KMS-11 (cell line): ENCODE results near the gene OR5L2.
"Not testable (repeated sequence)": the region's sequence is repeated elsewhere in the genome, so short reads cannot be mapped to it uniquely, and the experiment has no call there.

Source experiments
- H2AFZ ChIP-seq: fragments of 200-600 bp; sonication (generic); 2 replicates; pipeline ENCODE4 v1.6.1; 2016; ENCODE audit warnings: antibody characterized with exemption, mixed run types, low read depth
- H3K27ac ChIP-seq: fragments of 200-600 bp; sonication (generic); 2 replicates; pipeline ENCODE4 v1.6.1; 2016; ENCODE audit warnings: mild to moderate bottlenecking, mixed run types
- H3K27me3 ChIP-seq: fragments of 200-600 bp; sonication (generic); 2 replicates; pipeline ENCODE4 v1.6.1; 2017; ENCODE audit warnings: mild to moderate bottlenecking, low read depth, mixed run types, moderate library complexity; ENCODE audit not compliant: insufficient read depth
- H3K36me3 ChIP-seq: fragments of 200-600 bp; sonication (generic); 2 replicates; pipeline ENCODE4 v1.6.1; 2017; ENCODE audit warnings: mild to moderate bottlenecking, mixed run types; ENCODE audit not compliant: insufficient read depth
- H3K4me1 ChIP-seq: fragments of 200-600 bp; sonication (generic); 2 replicates; pipeline ENCODE4 v1.6.1; 2016; ENCODE audit warnings: mild to moderate bottlenecking, low read depth, mixed run types; ENCODE audit not compliant: poor library complexity, severe bottlenecking
- H3K4me2 ChIP-seq: fragments of 200-600 bp; sonication (generic); 2 replicates; pipeline ENCODE4 v1.7.0; 2016; ENCODE audit warnings: mild to moderate bottlenecking, mixed run types
- H3K4me3 ChIP-seq: fragments of 200-600 bp; sonication (generic); IDR thresholded peaks from 2 replicates; pipeline ENCODE4 v1.6.1; 2017; ENCODE audit warnings: low read depth, low read length, mixed read lengths; ENCODE audit not compliant: insufficient read depth
- H3K79me2 ChIP-seq: fragments of 200-600 bp; sonication (generic); 2 replicates; pipeline ENCODE4 v1.6.1; 2016; ENCODE audit warnings: low read depth, mixed run types; ENCODE audit not compliant: insufficient read depth
- H3K9ac ChIP-seq: fragments of 200-600 bp; sonication (generic); 2 replicates; pipeline ENCODE4 v1.6.1; 2016; ENCODE audit warnings: mild to moderate bottlenecking, mixed run types
- H4K20me1 ChIP-seq: fragments of 200-600 bp; sonication (generic); 2 replicates; pipeline ENCODE4 v1.6.1; 2016; ENCODE audit warnings: mild to moderate bottlenecking, mixed run types; ENCODE audit not compliant: insufficient read depth
- TF ChIP-seq, protein P1 (sequence below): fragments of 200-600 bp; sonication (generic); conservative IDR thresholded peaks from 2 replicates; pipeline ENCODE4 v1.6.1; 2017; ENCODE audit warnings: low read depth, mild to moderate bottlenecking, antibody characterized with exemption, low read length, moderate library complexity, mixed read lengths

OR5L2 gene

DNA sequence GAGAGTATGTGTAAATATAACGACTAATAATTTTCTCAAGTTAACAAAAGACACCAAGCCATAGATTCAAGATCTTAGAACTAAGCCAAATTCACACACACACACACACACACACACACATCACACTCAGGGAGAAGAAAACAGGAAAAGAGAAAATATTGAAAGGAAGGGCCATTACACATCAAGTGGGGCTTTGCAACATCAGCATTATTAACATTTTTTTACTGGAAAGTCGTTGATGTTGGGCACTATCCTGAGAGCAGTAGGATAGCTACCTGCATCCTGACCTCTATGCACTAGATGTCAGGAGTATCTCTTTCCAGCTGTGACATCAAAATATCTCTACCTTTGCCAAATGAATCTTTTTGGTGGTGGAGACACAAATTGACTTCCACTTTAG is 20.4 kb downstream of the OR5L2 start:
- TF ChIP-seq, protein P1, sequence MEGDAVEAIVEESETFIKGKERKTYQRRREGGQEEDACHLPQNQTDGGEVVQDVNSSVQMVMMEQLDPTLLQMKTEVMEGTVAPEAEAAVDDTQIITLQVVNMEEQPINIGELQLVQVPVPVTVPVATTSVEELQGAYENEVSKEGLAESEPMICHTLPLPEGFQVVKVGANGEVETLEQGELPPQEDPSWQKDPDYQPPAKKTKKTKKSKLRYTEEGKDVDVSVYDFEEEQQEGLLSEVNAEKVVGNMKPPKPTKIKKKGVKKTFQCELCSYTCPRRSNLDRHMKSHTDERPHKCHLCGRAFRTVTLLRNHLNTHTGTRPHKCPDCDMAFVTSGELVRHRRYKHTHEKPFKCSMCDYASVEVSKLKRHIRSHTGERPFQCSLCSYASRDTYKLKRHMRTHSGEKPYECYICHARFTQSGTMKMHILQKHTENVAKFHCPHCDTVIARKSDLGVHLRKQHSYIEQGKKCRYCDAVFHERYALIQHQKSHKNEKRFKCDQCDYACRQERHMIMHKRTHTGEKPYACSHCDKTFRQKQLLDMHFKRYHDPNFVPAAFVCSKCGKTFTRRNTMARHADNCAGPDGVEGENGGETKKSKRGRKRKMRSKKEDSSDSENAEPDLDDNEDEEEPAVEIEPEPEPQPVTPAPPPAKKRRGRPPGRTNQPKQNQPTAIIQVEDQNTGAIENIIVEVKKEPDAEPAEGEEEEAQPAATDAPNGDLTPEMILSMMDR = no peak
- Histone ChIP-seq H3K27me3 (no peaks in the 10 kb centered on the region), H3K4me2 (no peak overlapping the region), H2AFZ (no peak overlapping the region), H3K4me1 (no peaks in the 10 kb centered on the region), H3K36me3 (no peaks in the 10 kb centered on the region), H3K79me2 (no peaks in the 10 kb centered on the region), H3K4me3 (no peak overlapping the region), H4K20me1 (no peaks in the 10 kb centered on the region), H3K27ac (no peak overlapping the region), H3K9ac (no peak overlapping the region)

DNA sequence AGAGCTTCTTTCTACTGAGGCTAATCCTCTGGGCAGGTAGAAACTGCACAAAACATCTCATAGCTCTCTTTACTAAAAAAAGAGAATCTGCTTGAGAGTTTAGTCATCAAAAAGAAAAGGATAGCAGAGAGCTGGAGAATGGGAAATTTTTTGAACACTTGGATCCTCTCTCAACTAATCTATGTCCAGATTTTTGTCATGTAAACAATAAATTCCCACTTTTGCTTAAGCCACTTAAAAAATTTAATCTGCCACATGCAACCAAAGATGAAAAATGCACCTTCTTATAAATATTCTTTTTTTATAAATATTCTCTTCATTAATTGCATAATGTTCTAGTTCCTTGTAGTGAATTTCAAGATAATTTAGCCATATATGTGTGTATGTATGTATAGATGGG is 22.0 kb downstream of the OR5L2 start:
- Histone ChIP-seq H3K27me3 (no peaks in the 10 kb centered on the region), H2AFZ (no peak overlapping the region), H3K4me2 (no peak overlapping the region), H3K9ac (no peak overlapping the region), H3K4me1 (no peaks in the 10 kb centered on the region), H3K4me3 (no peak overlapping the region), H3K79me2 (no peaks in the 10 kb centered on the region), H3K36me3 (no peaks in the 10 kb centered on the region), H4K20me1 (no peaks in the 10 kb centered on the region), H3K27ac (no peak overlapping the region)
- TF ChIP-seq, protein P1 = no peak

DNA sequence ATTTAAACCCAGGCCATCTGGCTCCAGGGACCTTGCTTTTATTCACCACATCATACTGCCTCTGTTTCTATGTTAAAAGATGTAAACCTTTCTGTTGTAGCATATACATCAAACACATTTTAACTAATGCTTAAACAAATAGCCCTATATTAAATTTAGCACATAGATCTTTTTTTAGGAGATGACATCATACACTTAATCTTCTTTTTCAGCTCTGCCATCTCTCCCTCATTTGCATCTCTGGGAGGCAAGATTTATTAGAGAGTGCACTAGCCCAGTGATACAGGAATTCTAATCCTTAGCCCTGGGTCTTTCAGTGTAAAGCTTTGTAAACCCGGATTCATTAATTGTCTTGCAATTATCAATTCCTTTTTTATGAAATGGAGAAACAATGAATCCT is 25.1 kb downstream of the OR5L2 start:
- TF ChIP-seq, protein P1 = no peak
- no peaks in the 10 kb centered on the region for H3K27me3 ChIP-seq

DNA sequence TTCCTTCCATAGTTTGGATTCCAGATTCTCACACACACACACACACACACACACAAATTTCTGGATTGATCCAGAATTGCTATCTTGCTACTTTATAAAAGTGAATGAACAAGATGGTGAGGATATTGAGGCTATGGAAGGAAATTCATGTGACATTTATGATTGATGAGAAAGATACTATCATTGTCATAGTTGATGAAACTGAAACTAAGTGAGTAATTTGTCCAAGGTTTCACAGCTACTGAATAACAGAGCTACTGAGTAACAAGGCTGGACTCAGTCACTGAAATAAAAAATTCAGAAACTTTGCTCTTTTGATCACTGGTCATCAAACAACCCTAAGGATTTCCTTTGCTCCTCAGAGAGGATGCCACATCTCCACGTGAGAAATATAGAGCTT is 27.7 kb downstream of the OR5L2 start:
- Histone ChIP-seq H3K27me3 (no peaks in the 10 kb centered on the region), H3K27ac (no peak overlapping the region), H3K9ac (no peak overlapping the region), H4K20me1 (no peaks in the 10 kb centered on the region), H2AFZ (0 out of 2 replicates have a peak overlapping the region, but pooled peaks have one; percentile 12), H3K79me2 (no peaks in the 10 kb centered on the region), H3K36me3 (no peaks in the 10 kb centered on the region), H3K4me3 (no peak overlapping the region), H3K4me2 (peak overlapping the region; percentile 34), H3K4me1 (peaks cover 12% of the 10 kb centered on the region)
- TF ChIP-seq, protein P1 = no peak

More for the DNA sequence above, 25.1 kb downstream of the OR5L2 start:
- Histone ChIP-seq H4K20me1 (no peaks in the 10 kb centered on the region), H3K36me3 (no peaks in the 10 kb centered on the region), H3K4me3 (no peak overlapping the region), H3K27ac (no peak overlapping the region), H3K79me2 (no peaks in the 10 kb centered on the region), H2AFZ (no peak overlapping the region), H3K4me1 (peaks cover 12% of the 10 kb centered on the region), H3K9ac (no peak overlapping the region), H3K4me2 (no peak overlapping the region)

DNA sequence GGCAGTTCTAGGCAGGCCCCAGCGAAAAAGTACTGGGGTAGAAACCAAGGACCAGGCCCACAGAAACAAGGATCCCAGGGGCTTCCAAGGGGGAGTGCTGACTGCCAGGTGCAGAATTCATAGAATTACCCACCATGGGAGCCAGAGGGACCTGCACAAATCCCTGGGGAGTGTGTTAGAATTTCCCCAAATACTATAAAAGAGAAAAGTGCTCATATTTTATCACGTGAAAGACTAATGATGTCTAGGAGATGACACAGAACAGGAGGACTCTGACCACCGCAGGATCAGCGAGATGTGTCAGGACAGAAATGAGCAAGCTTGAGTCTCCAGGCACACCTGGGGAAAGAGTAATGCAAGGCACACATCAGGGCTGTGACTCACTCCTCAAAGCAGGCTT is 40.3 kb downstream of the OR5L2 start:
- not testable (repeated sequence) for H3K4me3 ChIP-seq, H4K20me1 ChIP-seq, H3K9ac ChIP-seq, H3K4me2 ChIP-seq, H3K27me3 ChIP-seq, H3K79me2 ChIP-seq, H3K27ac ChIP-seq, H3K4me1 ChIP-seq, H3K36me3 ChIP-seq, H2AFZ ChIP-seq

DNA sequence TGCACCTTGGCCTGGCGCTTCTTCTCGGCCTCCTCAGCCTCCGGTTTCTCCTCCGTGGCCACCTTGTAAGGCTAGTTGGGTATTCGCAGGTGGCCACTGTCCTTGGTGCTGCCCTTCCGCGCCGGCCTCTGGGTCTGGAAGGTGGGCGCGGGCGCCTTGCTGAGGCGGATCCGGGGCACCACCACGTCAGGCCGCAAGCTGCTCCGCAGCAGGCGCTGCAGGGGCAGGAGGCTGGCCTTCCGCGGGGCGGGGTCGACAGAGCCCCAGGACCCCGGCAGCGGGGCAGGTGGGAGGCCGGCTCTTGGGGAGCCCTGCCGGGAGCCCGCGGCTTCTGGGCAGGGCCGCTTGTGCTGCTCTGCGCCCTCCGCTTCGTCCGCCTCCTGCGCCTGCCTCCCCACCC is 45.7 kb downstream of the OR5L2 start:
- not testable (repeated sequence) for H3K4me1 ChIP-seq, H3K27me3 ChIP-seq, H3K4me2 ChIP-seq, H3K4me3 ChIP-seq, H3K79me2 ChIP-seq, H3K27ac ChIP-seq, H3K9ac ChIP-seq, H2AFZ ChIP-seq, H4K20me1 ChIP-seq, H3K36me3 ChIP-seq

DNA sequence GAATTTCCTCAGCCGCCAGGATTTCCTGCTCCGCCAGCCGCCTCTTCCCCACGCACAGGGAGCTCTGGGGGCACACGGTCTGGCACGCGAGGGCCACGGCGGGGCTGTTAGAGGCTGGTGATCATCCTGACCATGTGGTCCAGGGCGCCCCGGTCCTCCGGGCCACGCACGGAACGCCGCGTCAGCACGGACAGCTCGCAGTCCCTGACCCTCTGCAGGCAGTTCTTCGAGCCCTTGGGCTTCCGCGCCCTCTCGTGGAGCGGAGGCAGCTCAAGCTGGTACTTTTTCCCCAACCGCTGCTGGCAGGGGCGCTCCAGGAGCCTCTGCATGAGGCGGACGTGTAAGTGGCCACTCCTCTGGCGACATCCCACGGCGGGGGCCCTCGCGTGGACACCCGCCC is 46.1 kb downstream of the OR5L2 start:
- H4K20me1 ChIP-seq, H3K4me1 ChIP-seq, H3K4me3 ChIP-seq, H3K27ac ChIP-seq, H3K27me3 ChIP-seq, H2AFZ ChIP-seq, H3K9ac ChIP-seq, H3K4me2 ChIP-seq, H3K36me3 ChIP-seq, H3K79me2 ChIP-seq: not testable (repeated sequence)
